IPS-18c (cell line): ENCODE data around the gene HIF3A.
"Not testable (repeated sequence)": the region's sequence is repeated elsewhere in the genome, so short reads cannot be mapped to it uniquely, and the experiment has no call there.

Source experiments
- H3K4me3 ChIP-seq: 2 replicates; pipeline ENCODE4 v1.7.0; 2013; ENCODE audit warnings: low read depth, mild to moderate bottlenecking, low read length, moderate library complexity; ENCODE audit not compliant: insufficient read depth
- H3K9me3 ChIP-seq: one replicate; pipeline ENCODE4 v1.6.1; 2013; ENCODE audit warnings: mild to moderate bottlenecking, low read length, moderate library complexity; ENCODE audit not compliant: control insufficient read depth, insufficient read depth

The HIF3A gene

DNA sequence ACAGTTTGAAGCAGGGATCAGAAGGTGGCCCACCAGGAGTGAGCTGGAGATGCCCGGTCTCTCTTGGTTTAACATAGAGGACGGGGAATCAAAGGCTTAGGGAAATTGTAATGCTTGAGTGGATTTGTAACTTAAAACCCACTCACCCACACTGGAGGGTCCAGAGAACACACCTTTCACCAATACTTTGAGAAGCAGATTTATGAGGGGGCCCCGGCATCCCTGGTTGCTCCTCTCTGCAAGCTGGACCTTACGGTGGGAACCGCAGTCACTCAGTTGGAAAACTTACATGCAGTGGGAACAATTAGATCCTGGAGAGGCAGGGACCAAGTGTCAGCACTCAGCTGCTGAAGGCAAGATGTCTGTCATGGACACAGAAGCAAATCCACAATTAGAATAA is 70.6 kb downstream of the HIF3A start:
- Histone ChIP-seq H3K4me3 (no peak overlapping the region), H3K9me3 (no peaks in the 10 kb centered on the region)

DNA sequence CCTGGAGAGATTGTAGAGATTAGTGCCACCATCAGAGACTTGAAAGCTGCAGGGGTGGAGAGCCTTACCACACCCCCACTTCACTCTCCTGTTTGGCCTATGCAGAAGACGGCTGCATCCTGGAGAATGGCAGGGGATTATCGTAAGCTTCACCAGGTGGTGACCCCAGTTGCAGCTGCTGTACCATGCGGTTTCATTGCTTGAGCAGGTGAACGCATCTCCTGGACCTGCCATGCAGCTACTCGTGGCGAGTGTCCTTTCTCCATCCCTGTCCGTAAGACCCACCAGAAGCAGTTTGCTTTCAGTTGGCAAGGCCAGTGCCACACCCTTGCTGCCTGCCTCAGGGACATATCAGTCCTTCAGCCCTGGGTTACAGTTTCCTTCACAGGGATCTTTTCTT is 71.3 kb downstream of the HIF3A start:
- Histone ChIP-seq H3K4me3 (no peak overlapping the region), H3K9me3 (no peaks in the 10 kb centered on the region)

DNA sequence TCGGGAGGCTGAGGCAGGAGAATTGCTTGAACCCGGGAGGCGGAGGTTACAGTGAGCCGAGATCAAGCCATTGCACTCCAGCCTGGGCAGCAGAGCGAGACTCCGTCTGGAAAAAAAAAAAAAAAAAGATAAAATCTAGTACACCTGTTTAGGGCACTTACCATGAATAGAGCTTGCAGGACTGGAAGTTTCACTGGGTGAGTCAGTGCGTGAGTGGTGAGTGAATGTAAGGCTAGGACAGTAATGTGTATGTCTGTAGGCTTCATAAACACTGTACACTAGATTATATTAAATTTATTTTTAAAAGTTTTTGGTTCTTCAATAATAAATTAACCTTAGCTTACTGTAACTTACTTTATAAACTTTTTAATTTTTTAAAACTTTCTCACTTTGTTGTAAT is 73.0 kb downstream of the HIF3A start:
- H3K9me3 ChIP-seq: no peaks in the 10 kb centered on the region
- no peak overlapping the region for H3K4me3 ChIP-seq

DNA sequence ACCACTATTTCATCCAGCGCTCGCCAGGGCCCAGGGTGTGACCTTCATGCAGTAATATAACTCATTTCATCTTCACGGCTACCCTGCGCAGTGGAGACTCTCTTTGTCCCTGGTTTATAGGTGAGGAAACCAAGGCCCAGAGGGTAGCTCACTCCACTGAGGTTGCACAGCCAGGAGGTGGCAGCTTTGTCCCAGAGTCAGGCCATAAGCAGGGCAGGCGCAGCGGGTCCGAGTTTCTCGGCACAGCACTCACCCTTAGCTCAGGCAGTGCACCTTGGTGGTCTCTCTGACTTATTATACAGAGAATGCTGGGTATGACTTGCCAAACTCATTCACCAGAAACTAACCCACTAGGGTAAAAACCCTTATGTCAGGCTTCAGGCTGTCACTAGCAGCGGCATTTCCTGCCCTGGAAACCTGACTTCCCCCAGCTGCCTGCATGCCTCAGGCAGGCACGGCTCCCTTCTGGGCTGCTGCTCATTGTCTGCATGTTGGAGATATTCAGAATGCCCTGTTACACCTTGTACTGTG is 74.6 kb downstream of the HIF3A start:
- no peak overlapping the region for H3K4me3 ChIP-seq
- no peaks in the 10 kb centered on the region for H3K9me3 ChIP-seq

DNA sequence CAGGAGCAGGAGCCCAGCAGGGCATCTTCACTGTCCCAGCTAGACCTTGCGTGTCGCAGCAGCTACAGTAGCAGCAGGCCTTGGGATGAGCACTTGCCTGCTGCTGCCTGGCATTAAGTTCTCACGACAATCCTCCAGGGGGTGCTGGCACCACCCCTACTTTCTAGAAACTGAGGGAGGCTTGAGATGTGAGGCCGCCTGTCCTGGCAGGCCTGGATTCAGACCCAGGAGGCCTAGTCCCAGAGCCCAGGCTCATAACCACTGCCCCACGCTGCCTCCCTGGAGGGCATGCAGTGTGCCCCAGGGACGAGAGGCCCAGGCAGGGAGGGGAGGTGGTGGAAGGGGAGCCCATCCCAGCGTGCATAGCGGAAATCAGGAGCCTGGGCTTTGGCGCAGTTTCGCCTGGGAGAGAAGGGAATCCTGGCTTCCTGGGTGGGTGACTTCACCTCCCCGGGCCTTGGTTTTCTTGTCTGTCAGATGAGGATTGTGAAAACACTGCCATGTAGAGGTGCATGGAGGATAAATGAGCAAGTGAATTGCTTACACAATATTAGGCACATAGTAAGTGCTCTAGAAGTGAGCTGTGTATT is 76.2 kb downstream of the HIF3A start:
- H3K9me3 ChIP-seq: no peaks in the 10 kb centered on the region
- H3K4me3 ChIP-seq: peak overlapping the region; percentile 6; the same call in 1 of the 2 replicates

DNA sequence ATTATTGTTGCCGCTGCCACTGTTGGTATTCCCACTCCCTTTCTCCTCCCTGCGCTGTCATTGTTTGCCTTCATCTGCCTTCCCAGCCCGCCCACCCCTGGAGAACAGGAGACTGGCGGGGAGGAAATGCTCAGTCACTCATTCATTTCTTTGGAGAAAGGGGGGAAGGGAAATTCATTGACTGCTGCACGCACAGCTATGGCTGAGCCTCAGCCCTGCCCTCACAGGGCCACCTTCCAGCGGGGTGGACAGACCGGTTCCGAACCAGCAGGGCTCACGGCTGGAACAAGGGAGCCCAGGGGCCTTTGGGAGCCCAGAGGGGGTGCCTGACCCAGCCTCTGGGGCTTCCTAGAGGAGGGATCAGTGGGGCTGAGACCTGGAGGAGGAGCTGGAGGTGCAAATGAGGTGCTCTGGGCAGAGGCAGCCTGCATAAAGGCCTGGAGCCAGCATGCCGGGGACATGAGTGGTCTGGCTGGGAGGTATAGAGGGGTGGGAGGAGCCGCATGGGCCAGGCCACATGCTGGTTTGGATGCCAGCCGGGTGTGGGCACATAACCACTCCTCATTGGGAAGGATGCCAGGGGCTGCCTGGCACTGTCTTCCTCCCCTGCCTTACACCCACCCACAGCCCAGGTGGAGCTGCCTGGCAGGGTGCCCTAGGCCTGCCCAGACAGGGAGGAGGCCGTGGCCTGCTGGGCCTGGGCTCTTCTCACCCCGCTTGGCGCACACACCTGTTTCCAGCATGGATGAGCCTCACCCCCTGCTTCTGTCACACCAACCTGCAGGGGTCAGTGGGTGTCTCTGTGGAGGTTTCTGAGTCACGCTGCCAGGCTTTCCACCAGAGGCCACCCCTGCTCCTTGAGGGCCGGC is 76.9 kb downstream of the HIF3A start:
- H3K4me3 ChIP-seq: peak overlapping the region; percentile 15; the same call in 1 of the 2 replicates
- no peaks in the 10 kb centered on the region for H3K9me3 ChIP-seq

DNA sequence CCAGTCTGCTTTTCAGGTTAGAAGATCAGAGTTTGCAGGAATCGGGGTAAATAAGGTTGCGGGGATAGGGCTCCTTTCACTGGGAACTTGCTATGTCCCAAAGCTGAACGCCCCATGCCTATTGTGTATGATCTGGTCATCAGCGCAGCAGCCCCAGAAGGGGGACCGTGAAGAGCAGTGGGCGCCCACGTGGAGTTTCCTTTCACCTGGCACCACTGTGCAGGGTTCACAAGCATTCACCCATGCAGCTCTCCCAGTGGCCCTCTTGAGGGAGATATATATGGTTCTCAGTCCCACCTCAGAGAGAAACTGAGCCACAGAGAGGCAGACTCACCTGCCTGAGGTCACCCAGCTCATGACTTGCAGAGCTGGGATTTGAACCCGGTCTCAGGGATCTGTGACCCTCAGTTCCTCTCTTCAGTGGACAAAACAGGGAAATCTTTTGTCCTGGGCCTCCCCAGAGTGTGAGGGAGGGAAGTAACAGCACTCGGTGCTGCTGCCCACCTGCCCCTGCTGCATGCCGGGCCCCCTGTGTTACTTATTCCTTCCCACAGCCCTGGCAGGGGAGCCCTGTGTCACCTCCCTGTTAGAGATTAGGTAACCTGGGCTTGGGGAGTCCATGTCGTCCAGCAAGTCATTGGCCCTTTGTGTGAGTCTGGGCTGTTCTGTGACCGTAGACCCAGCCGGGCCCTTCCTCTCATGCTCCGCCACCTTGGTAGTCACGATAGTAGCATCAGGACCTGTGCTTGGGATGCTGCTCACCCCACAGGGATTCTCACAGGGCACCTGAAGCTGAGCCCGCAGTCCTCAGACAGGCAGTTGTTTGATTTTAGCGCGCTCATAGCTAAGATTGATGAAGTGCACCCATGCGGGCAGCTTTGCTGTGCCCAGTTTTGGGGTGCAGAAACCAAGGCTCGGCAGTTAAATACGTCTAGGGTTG is 78.0 kb downstream of the HIF3A start:
- Histone ChIP-seq H3K9me3 (no peaks in the 10 kb centered on the region), H3K4me3 (peak overlapping the region; percentile 15; the same call in 1 of the 2 replicates)

DNA sequence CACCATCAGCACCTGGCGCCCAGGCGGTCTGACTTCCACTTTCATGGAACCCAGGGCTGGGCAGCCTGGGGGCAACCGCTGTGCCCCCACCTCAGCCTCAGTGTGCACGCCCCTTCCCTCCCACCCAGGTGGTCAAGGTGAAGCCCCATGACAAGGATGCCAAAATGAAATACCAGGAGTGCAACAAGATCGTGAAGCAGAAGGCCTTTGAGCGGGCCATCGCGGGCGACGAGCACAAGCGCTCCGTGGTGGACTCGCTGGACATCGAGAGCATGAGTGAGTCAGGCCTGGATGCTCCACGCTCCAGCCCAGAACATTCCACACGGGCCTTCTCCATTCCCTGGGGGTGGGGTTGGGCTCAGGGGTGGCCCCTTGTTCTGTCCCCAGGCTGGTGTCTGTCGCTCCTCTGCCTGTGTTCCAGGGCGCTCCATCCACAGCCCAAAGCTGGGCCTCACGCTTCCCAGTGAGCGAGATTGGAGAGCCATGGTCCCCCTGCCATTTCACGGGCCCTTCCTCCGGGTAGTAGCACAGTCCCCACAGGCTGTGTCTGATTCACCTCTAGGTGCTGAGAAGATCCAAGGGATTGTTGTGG is 78.7 kb downstream of the HIF3A start:
- H3K9me3 ChIP-seq: not testable (repeated sequence)

DNA sequence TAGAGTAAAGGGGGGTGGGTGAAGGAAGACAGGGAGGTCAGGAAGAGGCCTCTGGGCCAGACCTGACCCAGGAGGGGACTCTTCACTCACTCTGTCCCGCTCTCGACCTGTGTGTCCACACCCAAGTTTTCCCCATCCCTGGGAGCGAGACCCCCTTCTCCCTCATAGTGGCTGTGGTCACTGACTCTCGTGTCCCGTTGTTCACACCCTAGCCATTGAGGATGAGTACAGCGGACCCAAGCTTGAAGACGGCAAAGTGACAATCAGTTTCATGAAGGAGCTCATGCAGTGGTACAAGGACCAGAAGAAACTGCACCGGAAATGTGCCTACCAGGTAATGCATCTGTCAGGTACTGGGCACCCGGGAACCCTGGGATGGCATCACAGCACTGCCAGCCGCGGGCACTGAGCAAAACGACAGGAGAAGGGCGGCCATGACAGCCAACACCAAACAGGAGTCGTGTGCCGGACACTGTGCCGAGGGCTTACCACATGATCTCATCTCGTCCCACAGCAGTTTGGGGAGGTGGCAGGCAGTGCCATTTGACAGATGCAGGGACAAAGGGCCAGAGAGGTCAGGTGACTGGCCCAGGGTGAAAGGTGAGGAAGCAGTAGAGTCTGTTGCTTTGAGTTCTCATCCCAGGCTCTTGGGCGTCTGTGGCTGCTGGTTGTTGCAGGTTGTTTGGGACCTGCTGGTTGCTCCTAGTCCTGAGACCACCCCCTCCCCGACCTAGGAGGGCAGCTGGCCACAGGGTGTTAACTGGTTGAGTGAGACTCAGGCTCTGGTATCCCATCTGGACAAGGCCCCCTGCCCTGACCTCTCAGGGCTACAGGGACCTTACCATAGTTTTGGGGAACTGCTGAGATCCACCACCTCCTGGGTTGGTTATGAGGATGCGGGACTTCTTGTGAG is 79.7 kb downstream of the HIF3A start:
- no peak overlapping the region for H3K4me3 ChIP-seq
- H3K9me3 ChIP-seq: no peaks in the 10 kb centered on the region

More for the DNA sequence above, 78.7 kb downstream of the HIF3A start:
- H3K4me3 ChIP-seq: not testable (repeated sequence)

DNA sequence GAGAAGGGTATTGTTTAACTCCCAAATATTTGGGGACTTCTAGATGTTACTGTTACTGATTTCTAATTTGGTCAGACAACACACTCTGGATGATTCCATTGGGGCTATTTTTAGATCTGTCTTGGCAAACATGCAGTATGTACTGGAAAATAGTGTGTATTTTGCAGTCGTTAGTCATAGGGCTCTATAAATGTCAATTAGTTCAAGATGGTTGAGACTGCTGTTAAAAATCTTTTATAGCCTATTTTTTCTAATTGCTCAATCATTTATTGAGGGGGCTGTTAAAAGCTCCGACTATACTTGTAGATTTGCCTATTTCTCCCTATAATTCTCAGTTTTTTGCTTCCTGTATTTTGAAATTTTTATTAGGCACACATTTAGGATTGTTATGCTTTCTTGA is 81.4 kb downstream of the HIF3A start:
- H3K4me3 ChIP-seq: no peak overlapping the region
- no peaks in the 10 kb centered on the region for H3K9me3 ChIP-seq

DNA sequence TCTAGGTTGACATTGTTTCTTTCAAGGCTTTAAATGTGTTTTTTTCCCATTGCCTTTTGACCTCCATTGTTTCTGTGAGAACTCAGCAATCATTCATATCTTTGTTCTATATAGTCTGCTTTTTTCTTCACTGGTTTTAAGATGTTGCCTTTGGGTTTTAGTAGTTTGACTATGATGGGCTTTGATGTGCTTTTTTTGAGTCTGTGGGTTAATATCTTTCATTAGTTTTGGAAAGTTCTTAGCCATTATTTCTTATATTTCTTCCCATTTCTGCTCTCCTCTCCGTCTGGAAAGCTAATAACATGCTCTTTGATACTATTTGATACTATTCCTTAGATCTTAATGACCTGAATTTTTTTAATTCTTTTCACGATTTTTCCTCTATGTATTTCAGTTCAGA is 83.8 kb downstream of the HIF3A start:
- no peak overlapping the region for H3K4me3 ChIP-seq
- H3K9me3 ChIP-seq: no peaks in the 10 kb centered on the region

DNA sequence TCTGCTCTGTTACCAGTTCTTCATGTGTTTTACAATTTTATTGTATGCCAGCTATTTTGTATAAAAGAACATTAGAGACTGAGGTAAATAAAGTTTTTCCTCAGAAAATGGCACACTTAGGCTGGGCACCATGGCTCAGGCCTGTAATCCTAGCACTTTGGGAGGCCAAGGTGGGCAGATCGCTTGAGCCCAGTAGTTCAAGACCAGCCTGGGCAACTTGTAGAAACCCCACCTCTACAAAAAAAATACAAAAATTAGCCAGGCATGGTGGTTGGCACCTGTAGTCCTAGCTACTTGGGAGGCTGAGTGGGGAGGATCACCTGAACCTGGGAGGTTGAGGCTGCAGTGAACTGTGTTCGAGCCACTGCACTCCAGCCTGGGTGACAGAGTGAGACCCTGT is 84.5 kb downstream of the HIF3A start:
- H3K4me3 ChIP-seq: no peak overlapping the region
- no peaks in the 10 kb centered on the region for H3K9me3 ChIP-seq

DNA sequence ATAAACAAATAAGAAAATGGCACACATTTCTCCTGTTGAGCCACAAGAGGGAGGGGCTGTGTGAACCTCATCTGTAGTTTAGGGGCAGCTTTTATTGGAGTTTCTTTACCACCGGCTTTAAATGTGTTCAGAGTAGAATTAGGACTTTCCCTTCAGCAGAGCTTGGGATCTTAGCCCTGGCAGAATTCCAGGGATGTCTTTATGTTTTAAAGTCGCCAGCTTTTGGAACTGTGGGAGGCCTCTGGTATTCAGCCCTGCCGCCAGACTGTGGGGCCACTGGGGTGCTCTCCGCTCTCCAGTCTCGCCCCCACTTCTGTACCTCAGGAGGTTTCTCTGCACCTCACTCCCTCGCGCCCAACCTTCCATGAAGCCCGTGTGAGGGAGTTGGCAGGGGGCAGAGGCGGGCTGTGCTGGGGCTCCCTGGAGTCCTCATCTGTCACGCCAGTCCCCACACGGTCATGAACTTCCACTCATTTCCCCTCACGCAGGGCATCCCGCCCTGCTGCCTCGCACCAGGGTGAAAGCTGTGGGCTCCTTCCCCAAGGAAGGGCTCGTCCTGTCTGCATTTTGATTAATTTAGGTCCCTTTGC is 85.0 kb downstream of the HIF3A start:
- no peaks in the 10 kb centered on the region for H3K9me3 ChIP-seq
- no peak overlapping the region for H3K4me3 ChIP-seq

DNA sequence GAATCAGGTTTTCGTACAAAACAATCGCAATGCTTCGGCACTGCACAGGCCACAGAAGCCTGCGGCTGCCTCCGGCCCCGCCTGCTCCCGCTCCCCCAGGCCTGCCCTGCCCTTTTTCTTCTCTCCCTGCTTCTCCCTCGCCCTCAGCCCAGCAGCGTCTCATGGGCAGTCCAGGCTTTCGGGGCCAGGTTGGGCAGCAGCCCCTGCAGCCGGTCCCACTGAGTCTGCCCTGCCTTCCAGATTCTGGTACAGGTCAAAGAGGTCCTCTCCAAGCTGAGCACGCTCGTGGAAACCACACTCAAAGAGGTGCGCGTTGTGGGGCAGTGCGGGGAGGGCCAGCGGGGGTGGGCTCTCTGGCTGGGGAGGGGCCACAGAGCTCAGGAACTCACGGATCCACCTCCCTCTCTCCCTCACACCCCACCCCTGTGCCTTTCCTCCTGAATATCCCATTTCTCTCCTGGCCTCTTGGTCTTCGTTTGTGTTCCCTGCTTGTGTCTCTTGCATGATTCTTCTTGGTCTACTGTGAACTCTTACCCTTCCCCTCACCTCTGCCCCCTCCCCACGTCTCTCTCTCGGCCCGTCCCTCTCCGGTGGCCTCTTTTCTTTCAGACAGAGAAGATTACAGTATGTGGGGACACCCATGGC is 86.5 kb downstream of the HIF3A start:
- H3K4me3 ChIP-seq: no peak overlapping the region

DNA sequence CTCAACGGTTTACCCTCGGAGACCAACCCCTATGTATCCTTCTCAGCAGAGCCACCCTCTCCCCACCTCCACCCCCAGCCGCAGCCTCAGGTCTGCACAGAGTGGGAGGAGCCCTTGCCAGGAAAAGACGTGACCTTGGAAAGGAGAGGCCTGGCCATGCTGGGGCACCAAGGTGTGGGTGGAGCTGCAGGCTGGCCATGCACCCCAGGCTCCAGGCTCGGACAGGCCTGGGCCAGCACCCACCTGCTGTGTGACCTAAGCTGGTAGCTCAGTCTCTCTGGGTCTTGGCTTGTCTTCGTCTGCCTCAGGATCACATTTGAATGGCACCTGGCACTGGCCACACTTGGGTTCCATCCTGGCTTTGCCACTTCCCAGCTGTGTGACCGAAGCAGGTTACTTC is 87.0 kb downstream of the HIF3A start:
- no peak overlapping the region for H3K4me3 ChIP-seq
- H3K9me3 ChIP-seq: no peaks in the 10 kb centered on the region

More for the DNA sequence above, 86.5 kb downstream of the HIF3A start:
- H3K9me3 ChIP-seq: no peaks in the 10 kb centered on the region
